Neuronal stem cell (in vitro differentiated cells): ENCODE results near the gene TOMM7.

ENCODE experiments used
- DNase-seq: peaks from one replicate; pipeline ENCODE4 v3.0.0-alpha.2; 2013; ENCODE audit warnings: low spot score
- H2AFZ ChIP-seq: one replicate; pipeline ENCODE4 v1.6.1; 2013; ENCODE audit warnings: mild to moderate bottlenecking, low read length, inconsistent platforms
- H2AK5ac ChIP-seq: 2 replicates; pipeline ENCODE4 v1.6.1; 2013; ENCODE audit warnings: low read depth, mild to moderate bottlenecking, inconsistent platforms, low read length, moderate library complexity, mixed read lengths
- H2BK120ac ChIP-seq: 2 replicates; pipeline ENCODE4 v1.6.1; 2013; ENCODE audit warnings: low read depth, mild to moderate bottlenecking, inconsistent platforms, low read length, moderate library complexity, mixed read lengths
- H2BK12ac ChIP-seq: one replicate; pipeline ENCODE4 v1.6.1; 2013; ENCODE audit warnings: low read length, inconsistent platforms
- H2BK15ac ChIP-seq: 2 replicates; pipeline ENCODE4 v1.6.1; 2013; ENCODE audit warnings: mild to moderate bottlenecking, low read length, inconsistent platforms, mixed read lengths
- H2BK5ac ChIP-seq: one replicate; pipeline ENCODE4 v1.6.1; 2013; ENCODE audit warnings: inconsistent platforms, mild to moderate bottlenecking, low read length, moderate library complexity
- H3K14ac ChIP-seq: one replicate; pipeline ENCODE4 v1.6.1; 2013; ENCODE audit warnings: low read length, inconsistent platforms
- H3K18ac ChIP-seq: 2 replicates; pipeline ENCODE4 v1.6.1; 2013; ENCODE audit warnings: low read length, inconsistent platforms
- H3K23ac ChIP-seq: 2 replicates; pipeline ENCODE4 v1.6.1; 2013; ENCODE audit warnings: low read depth, mild to moderate bottlenecking, mixed read lengths, low read length, inconsistent platforms; ENCODE audit not compliant: poor library complexity
- H3K27ac ChIP-seq: replicated peaks from 3 replicates; pipeline ENCODE4 v1.5.1; 2013; ENCODE audit warnings: low read length, inconsistent platforms
- H3K27me3 ChIP-seq, 3 experiments: 2 replicates each; pipeline ENCODE4 v1.6.1; 2013; ENCODE audit warnings: low read length in 3 of 3, mild to moderate bottlenecking in 2 of 3, inconsistent platforms in 1 of 3, low read depth in 1 of 3, mixed read lengths in 1 of 3, moderate library complexity in 1 of 3; ENCODE audit not compliant: control insufficient read depth in 3 of 3, insufficient read depth in 3 of 3
- H3K36me3 ChIP-seq, 2 donors: replicated peaks in 1 of 2; 2 replicates each; pipeline ENCODE4 v1.6.1; 2013; ENCODE audit warnings: low read length in 2 of 2; ENCODE audit not compliant: control insufficient read depth in 2 of 2, insufficient read depth in 2 of 2
- H3K4ac ChIP-seq: 2 replicates; pipeline ENCODE4 v1.6.1; 2013; ENCODE audit warnings: inconsistent platforms, mild to moderate bottlenecking, low read length, moderate library complexity
- H3K4me1 ChIP-seq, 2 donors: 1 replicate in 1 of 2; 2 replicates in 1 of 2; pipeline ENCODE4 v1.6.1; 2013; ENCODE audit warnings: low read length in 2 of 2, low read depth in 1 of 2; ENCODE audit not compliant: control insufficient read depth in 2 of 2, insufficient read depth in 1 of 2
- H3K4me2 ChIP-seq: one replicate; pipeline ENCODE4 v1.6.1; 2013; ENCODE audit warnings: mild to moderate bottlenecking, low read length, inconsistent platforms; ENCODE audit not compliant: insufficient read depth, poor library complexity, severe bottlenecking
- H3K4me3 ChIP-seq, 2 donors: 2 replicates each; pipeline ENCODE4 v1.5.1; 2013; ENCODE audit warnings: low read length in 2 of 2, mild to moderate bottlenecking in 2 of 2, inconsistent platforms in 1 of 2, moderate library complexity in 1 of 2
- H3K79me1 ChIP-seq: one replicate; pipeline ENCODE4 v1.6.1; 2013; ENCODE audit warnings: low read depth, mild to moderate bottlenecking, inconsistent platforms, low read length, moderate library complexity
- H3K9ac ChIP-seq: one replicate; pipeline ENCODE4 v1.6.1; 2013; ENCODE audit warnings: mild to moderate bottlenecking, low read depth, low read length, inconsistent platforms; ENCODE audit not compliant: poor library complexity
- H3K9me3 ChIP-seq, 2 donors: replicated peaks in 1 of 2; 2 replicates each; pipeline versions ENCODE3 to v1.6.1; 2013; ENCODE audit warnings: low read length in 2 of 2, mild to moderate bottlenecking in 2 of 2, inconsistent platforms in 1 of 2, low read depth in 1 of 2, mixed read lengths in 1 of 2, moderate library complexity in 1 of 2; ENCODE audit not compliant: control insufficient read depth in 2 of 2, insufficient read depth in 1 of 2
- H4K8ac ChIP-seq: one replicate; pipeline ENCODE4 v1.6.1; 2013; ENCODE audit warnings: low read depth, mild to moderate bottlenecking, inconsistent platforms, low read length, moderate library complexity
- H4K91ac ChIP-seq: one replicate; pipeline ENCODE4 v1.6.1; 2013; ENCODE audit warnings: low read length, low read depth, mild to moderate bottlenecking, inconsistent platforms; ENCODE audit not compliant: poor library complexity
- WGBS, 2 donors: extraction: QIAGEN DNeasy Blood & Tissue Kit; methylation state at CpG; one replicate each; pipeline ENCODE4 v1.1.7; 2013; ENCODE audit warnings: missing lambda C conversion rate in 2 of 2, mixed read lengths in 1 of 2; ENCODE audit not compliant: insufficient read length in 2 of 2, insufficient replicate concordance in 1 of 2; ENCODE audit errors: extremely low coverage in 2 of 2; 5-methylcytosine and 5-hydroxymethylcytosine counted together

Gene TOMM7

GRCh38 chr7:22831602-22832305 lies 9.1 kb upstream of the TOMM7 start:
- H3K4me1 ChIP-seq = peaks cover 0 to 15% of the 10 kb centered on the region in 2 donors
- no peak overlapping the region for H2BK15ac ChIP-seq
- no CpG with 5 or more reads among the region's 5 CpGs for WGBS, 2 donors
- no peak overlapping the region for H2AFZ ChIP-seq
- no peaks in the 10 kb centered on the region for H3K36me3 ChIP-seq
- H2BK120ac ChIP-seq = no peak overlapping the region
- no peak overlapping the region for H3K18ac ChIP-seq
- no peak overlapping the region for H4K8ac ChIP-seq
- H2BK5ac ChIP-seq = no peak overlapping the region
- no peak overlapping the region for H3K9ac ChIP-seq
- H3K9me3 ChIP-seq = no peaks in the 10 kb centered on the region
- H2AK5ac ChIP-seq = no peak overlapping the region
- H3K23ac ChIP-seq = no peak overlapping the region
- H3K4ac ChIP-seq = no peak overlapping the region
- H3K14ac ChIP-seq = no peak overlapping the region
- DNase-seq = no peak
- H3K4me3 ChIP-seq = no peak overlapping the region
- H4K91ac ChIP-seq = no peak overlapping the region
- no peaks in the 10 kb centered on the region for H3K27me3 ChIP-seq
- no peak overlapping the region for H2BK12ac ChIP-seq
- H3K79me1 ChIP-seq = no peaks in the 10 kb centered on the region
- no peak overlapping the region for H3K27ac ChIP-seq
- no peak overlapping the region for H3K4me2 ChIP-seq

DNA sequence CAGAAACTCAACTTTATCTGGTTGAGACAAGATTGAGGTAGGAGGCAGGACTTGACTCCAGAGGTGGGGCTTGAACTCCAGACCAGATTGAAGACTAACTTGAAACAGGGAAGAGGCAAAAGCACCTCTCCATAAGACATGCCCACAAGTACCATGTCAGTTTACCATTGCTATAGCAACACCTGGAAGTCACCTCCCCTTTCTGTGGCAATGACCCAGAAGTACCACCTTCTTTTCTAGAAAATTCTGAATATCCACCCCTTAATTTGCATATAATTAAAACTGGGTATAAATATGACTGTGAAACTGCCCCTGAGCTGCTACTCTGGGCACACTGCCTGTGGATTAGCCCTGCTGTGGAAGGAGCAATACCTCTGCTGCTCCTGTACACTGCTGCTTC lies 4.9 kb upstream of the TOMM7 start:
- DNase-seq = no peak
- H3K27ac ChIP-seq = no peak overlapping the region

DNA sequence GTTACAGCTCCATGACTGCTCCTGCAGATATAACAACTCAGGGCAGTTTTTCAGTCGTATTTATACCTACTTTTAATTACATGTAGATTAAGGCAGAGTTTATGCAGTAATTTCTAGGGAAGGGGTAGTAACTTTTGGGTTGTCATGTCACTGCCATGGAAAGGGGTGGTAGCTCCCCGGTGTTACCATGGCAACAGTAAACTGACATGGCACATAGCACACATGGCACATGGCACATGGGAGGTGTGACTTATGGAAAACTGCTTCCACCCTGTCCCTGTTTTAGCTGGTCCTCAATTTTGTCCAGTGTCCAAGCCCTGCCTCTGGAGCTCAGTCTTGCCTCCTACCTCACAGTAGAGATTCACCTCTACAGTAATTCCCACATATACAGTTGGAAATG lies 3.9 kb upstream of the TOMM7 start:
- no peaks in the 10 kb centered on the region for H3K27me3 ChIP-seq
- H3K79me1 ChIP-seq = no peaks in the 10 kb centered on the region
- no peak overlapping the region for H3K4me2 ChIP-seq
- no peak overlapping the region for H2BK15ac ChIP-seq
- H3K9me3 ChIP-seq = no peaks in the 10 kb centered on the region
- no peak overlapping the region for H2AFZ ChIP-seq
- no peaks in the 10 kb centered on the region for H3K36me3 ChIP-seq
- H3K27ac ChIP-seq = no peak overlapping the region
- peaks cover 0 to 6% of the 10 kb centered on the region in 2 donors for H3K4me1 ChIP-seq
- no peak overlapping the region for H2BK12ac ChIP-seq
- H3K14ac ChIP-seq = no peak overlapping the region
- DNase-seq = no peak
- no peak overlapping the region for H3K9ac ChIP-seq
- H3K4me3 ChIP-seq = no peak overlapping the region
- no peak overlapping the region for H3K23ac ChIP-seq
- no CpG with 5 or more reads among the region's 2 CpGs for WGBS, 2 donors
- no peak overlapping the region for H2AK5ac ChIP-seq
- no peak overlapping the region for H3K4ac ChIP-seq
- no peak overlapping the region for H4K8ac ChIP-seq
- no peak overlapping the region for H2BK5ac ChIP-seq
- no peak overlapping the region for H2BK120ac ChIP-seq
- no peak overlapping the region for H4K91ac ChIP-seq
- H3K18ac ChIP-seq = no peak overlapping the region

More for the DNA sequence above, 4.9 kb upstream of the TOMM7 start:
- H3K9me3 ChIP-seq = no peaks in the 10 kb centered on the region
- H3K27me3 ChIP-seq = no peaks in the 10 kb centered on the region
- no peak overlapping the region for H3K18ac ChIP-seq
- H3K9ac ChIP-seq = no peak overlapping the region
- H3K4me2 ChIP-seq = no peak overlapping the region
- no peak overlapping the region for H3K14ac ChIP-seq
- no peaks in the 10 kb centered on the region for H3K79me1 ChIP-seq
- H3K23ac ChIP-seq = no peak overlapping the region
- no peak overlapping the region for H2AK5ac ChIP-seq
- no peak overlapping the region for H2BK12ac ChIP-seq
- no peak overlapping the region for H2BK120ac ChIP-seq
- H4K8ac ChIP-seq = no peak overlapping the region
- no peak overlapping the region for H3K4me3 ChIP-seq
- no peaks in the 10 kb centered on the region for H3K36me3 ChIP-seq
- no peak overlapping the region for H3K4ac ChIP-seq
- no peak overlapping the region for H4K91ac ChIP-seq
- no peak overlapping the region for H2AFZ ChIP-seq
- H2BK5ac ChIP-seq = no peak overlapping the region
- peaks cover 0 to 6% of the 10 kb centered on the region in 2 donors for H3K4me1 ChIP-seq
- H2BK15ac ChIP-seq = no peak overlapping the region

DNA sequence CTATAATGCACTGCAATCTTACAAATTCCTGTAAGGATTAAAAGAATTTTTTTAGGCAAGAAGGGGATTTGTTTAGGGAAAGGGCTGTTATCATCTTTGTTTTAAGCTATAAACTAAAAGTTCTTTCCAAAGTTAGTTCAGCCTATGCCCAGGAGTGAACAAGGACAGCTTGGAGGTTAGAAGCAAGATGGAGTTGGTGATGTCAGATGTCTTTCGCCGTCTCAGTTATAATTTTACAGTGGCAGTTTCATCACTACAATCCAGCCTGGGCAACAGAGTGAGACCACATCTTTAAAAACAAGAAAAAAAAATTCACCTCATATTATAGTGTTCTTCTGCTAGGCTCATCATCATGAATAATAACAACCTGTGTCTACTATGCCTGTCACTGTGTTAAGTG lies 2.1 kb upstream of the TOMM7 start:
- Histone ChIP-seq H3K14ac (no peak overlapping the region), H2BK12ac (no peak overlapping the region), H2AFZ (no peak overlapping the region), H4K91ac (no peak overlapping the region), H4K8ac (no peak overlapping the region), H3K36me3 (peaks cover 0 to 2% of the 10 kb centered on the region in 2 donors), H2BK15ac (no peak overlapping the region), H2AK5ac (no peak overlapping the region), H3K4me1 (peaks cover 1 to 6% of the 10 kb centered on the region in 2 donors), H3K9me3 (no peaks in the 10 kb centered on the region), H3K4me3 (no peak overlapping the region), H3K18ac (no peak overlapping the region), H3K9ac (no peak overlapping the region), H3K23ac (no peak overlapping the region), H2BK5ac (no peak overlapping the region), H3K27ac (no peak overlapping the region), H2BK120ac (no peak overlapping the region), H3K27me3 (no peaks in the 10 kb centered on the region), H3K4me2 (no peak overlapping the region), H3K79me1 (peaks cover 2% of the 10 kb centered on the region), H3K4ac (no peak overlapping the region)
- no CpG with 5 or more reads among the region's 2 CpGs for WGBS, 2 donors
- no peak for DNase-seq
